HG02840 (cell line): ENCODE data around the gene GABBR2.
"Not testable (repeated sequence)": the region's sequence is repeated elsewhere in the genome, so short reads cannot be mapped to it uniquely, and the experiment has no call there.

Source experiments
- ATAC-seq: cut with Tn5 transposase; IDR thresholded peaks from one replicate; pipeline ENCODE4 v1.9.1; 2021; ENCODE audit warnings: mild to moderate bottlenecking, moderate library complexity, moderate number of reproducible peaks; ENCODE audit not compliant: unreplicated experiment, low FRiP score

Gene GABBR2

DNA sequence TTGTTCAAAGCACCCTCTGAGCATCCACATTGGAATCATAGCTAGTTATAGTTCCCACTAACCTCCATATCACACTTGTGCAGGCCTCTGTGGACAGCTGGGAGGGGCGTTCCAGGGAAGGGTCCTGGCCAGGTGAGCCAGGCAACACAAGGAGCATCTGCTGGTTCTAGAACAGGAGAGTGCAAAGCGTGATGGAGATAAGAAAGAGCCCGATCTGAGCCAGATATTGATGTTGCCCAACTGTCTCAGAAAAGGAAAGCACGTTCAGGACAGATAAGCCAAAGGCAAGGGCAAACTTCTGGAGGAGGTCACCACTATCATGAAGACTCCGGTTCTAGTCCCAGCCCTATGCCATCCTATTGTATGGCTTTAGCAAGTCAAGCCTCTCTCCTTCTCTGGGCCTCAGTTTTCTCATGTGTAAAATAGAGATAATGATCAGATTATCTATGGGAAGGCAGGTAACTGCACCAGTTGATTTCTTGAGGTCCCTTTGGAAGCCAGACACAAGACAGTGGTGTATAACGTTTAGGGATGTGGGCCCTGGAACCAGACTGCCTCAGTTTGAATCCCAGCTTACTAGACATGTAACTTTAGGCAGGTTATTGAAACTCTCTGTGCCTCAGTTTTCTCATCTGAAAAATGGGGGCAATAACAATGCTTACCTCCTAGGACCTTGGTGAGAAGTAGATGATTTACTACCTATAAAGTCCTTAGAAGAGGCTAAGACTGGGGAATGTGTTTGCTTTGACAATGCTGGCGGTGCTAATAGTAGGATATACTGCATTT is 19.8 kb downstream of the GABBR2 start:
- ATAC-seq = no peak

DNA sequence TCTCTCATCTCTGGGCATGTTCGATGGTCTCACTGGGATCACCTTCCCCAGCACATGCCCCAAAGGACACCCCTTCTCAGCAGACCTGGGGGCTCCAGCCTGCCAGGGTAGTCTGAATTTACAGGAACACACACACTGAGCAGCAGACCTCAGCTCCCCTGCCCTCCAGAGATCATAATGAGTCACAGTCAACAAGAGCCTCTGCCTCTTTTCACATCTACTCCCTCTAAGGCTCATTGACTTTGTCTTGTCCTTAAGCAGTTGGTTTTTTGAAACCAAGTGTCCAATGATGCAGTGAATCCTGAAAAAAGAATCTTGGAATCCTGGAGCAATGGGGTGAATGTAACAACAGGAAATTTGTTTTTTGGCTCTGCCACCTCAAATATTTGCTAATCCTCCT is 20.8 kb downstream of the GABBR2 start:
- ATAC-seq = no peak

DNA sequence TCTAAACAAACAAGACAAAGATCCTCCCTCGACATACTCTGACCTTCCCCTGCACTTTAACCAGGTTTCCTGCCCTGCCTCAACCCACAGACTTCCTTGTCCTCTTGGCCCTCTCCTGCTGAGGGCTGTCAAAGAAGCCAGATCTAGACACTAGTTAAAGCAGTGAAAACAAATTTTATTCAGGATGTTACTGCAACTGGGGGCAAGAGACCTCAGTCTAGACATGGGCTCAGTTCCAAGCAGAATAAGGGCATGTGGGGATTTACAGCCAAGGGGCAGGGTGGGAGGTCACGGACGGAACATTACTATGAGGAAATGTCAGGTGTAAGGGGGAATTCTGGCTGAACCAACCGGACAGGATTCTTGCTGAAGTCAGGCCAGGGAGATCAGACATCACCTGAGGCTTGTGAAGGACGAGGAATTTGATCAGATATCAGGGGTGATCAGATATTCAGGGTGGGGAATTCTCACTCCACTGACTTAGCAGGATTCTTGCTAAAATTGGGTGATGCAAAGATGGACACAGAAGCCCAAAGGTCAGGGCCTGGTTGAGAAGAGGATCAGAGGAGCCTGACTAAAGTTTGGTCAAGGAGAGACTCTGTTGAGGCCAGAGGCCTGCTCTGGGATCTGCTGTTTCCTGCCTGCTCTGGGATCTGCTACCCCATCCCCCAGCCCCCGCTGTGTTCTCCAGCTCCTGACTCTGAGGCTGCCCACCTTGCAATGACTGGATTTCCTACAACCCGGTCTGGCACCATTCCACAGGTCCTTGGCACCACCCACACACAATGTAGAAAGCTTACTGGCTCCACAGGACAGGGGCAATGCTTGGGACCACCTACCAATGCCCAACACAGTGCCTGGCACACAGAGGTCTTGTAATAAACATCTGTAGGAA is 21.5 kb downstream of the GABBR2 start:
- no peak for ATAC-seq

DNA sequence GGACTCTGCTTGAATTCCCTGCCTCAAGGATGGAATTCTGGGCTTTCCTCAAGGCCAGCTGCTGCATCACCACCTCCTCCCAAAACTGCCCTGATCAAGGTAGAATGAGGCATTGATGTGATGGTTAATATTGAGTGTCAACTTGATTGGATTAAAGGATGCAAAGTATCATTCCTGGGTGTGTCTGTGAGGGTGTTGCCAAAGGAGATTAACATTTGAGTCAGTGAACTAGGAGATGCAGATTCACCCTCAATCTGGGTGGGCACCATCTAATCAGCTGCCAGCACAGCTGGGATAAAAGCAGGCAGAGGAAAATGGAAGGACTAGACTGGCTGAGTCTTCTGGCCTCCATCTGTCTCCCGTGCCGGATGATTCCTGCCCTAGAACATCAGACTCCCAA is 23.9 kb downstream of the GABBR2 start:
- ATAC-seq = not testable (repeated sequence)

DNA sequence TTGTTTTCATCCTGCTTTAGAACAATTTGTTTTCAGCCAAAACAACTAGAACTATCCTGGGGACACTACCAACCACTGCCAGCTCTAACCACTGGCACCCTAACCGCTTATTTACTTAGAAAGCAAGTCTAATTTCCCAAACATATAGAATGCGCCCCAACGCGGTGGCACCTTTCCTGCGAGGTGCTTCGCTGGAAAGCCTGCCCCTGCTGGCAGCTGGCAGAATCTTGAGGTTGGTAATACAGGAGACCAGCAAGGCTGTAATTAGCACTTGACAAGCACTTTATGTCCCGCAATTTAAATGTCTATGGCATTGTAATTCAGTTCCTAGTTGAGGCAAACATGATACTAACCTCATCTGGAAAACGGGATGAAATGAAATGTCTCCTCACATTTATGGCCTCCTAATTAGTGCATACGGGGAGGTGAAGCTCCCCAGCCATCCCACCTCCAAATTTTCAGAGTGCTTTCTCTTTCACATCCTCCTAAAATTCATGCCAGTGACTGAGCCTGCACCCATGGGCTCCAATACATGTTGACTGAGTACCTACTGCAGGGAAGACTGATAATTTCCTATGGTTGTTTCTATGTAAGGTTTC is 30.4 kb downstream of the GABBR2 start:
- ATAC-seq = no peak

DNA sequence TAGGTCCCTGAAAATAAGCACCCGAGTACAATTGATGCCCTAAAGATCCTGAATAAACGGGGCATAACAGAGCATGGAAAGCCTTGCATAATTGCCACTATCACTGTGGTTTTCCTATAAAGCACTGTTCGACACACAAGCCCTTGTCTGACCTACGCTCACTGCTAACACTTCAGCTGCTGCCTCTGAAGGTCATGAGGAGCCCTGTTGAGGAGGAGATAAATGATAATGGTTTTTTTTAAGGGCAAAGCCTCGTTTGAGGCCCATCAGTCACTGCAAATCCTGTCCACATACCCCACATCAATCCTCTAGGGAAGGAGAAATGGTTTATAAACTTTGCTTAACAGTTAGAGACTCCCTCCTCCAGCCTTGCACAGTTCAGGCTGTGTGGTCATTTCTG is 35.1 kb downstream of the GABBR2 start:
- ATAC-seq = no peak

DNA sequence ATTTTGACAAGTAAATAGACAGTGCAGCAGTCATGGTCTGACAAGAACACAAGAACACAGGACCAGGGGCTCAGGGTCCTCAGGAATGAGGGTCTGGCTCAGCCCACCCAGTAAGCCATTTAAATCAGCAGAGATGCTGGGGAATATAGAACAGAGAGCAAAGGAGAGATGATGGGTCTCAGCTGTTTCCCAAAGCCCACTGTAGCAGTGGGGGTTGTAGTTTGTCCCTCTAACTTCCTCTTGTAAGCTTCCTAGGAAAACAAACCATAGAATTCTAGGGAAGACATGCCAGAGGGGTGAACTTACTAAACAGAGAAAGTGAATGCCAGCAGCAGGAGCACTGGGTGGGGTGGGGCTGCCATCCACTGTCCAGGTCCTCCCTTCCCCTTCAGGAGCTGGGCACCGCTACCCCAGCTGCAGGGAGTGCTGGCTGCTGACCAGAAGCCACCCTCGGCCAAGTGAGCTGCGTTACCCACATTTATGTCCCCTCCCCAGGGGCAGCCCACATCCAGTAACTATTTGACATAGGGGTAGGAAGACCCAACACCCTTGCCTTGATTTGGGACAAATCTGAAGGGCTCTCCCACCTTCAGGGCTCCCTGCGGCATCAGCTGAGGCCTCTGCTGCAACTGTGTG is 41.6 kb downstream of the GABBR2 start:
- no peak for ATAC-seq

DNA sequence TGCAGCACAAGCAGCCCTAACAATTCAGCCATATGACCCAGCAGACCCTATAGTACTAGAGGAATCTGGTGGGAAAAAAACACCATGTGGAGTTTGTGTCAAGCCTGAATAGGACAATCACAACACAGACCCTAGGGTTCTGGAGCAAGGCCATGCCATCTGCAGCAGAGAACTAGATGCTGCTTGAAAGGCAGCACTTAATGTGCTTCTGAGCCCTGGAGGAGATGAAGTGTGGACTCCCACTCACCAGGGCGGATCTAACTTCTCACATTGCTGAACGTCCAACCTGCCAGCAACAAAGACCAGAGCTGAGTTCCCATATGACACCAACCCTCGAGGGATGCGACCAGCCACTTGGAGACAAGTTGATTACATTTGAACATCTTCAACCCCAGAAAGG is 43.2 kb downstream of the GABBR2 start:
- no peak for ATAC-seq

DNA sequence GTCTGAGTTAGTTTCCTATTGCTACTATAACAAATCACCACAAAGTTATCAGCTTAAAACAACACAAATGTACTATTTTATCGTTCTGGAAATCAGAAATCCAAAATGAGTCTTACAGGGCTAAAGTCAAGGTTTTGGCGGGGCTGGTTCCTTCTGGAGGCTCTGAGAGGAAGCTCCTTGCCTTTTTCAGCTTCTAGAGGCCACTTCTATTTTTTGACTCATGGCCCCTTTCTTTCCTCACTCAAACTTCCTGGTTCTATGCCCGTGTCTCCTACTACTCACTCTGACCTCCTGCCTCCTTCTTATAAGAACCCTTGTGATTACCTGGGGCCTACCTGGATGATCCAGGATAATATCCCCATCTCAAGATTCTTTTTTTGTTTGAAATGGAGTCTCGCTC is 48.2 kb downstream of the GABBR2 start:
- ATAC-seq = no peak

DNA sequence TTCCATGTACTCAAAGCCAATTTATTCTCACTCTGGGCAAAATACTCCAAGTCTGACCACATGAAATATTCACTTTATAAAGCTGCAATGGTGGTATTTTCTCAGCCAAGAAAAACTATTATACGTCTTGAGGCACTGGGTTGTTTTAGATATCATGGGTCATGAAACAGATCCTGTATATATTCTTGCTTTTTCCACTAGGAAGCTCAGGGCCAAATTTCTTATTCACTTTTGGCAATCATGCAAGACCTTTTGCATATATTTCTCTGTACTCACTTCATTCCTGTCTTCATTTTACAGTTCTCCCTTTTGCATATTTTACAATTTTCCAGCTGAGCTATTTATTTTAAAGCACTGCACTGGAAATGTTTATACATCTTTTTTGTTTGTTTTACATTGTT is 49.8 kb downstream of the GABBR2 start:
- no peak for ATAC-seq

DNA sequence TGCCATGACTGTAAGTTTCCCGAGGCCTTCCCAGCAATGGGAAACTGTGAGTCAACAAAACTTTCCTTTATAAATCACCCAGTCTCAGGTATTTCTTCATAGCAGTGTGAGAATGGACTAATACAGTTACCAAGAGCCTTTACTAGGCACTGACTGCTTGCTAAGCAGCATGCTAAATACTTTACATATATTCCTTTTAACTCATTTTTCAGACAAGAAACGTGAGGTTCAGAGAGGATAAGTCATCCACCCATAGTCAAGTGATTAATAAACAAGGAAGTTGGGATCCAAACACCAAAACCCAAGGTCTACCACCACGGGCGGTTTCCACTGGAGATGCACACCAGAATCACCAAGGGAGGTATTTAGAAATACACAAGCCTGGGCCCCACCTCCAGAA is 50.8 kb downstream of the GABBR2 start:
- ATAC-seq = no peak

DNA sequence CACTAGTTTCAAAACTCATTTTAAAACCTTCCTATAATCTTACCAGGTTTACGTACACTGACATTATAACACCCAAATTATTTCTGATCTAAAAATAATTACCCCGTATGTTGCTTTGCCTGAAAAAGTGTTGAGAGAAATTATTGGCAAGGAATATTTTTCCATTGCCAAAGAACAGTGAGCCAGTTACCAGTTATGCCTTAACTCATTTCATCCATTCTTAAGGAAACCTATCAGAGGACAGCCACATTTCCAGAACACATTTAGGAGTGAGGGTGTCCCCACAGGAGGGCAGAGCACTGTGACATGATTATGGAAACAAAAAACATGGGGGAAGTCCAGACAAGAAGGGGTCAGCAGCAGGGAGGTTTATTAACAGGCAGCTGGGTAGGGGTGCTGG is 52.2 kb downstream of the GABBR2 start:
- ATAC-seq = no peak

DNA sequence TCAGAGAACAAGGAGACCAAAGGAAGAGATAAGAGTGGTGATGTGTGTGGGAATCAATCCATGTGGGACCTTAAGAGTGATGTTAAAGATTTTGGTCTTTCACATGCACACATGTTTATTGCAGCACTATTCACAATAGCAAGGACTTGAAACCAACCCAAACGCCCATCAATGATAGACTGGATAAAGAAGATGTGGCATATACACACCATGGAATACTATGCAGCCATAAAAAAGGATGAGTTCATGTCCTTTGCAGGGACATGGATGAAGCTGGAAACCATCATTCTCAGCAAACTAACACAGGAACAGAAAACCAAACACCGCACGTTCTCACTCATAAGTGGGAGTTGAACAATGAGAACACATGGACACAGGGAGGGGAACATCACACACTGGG is 53.3 kb downstream of the GABBR2 start:
- not testable (repeated sequence) for ATAC-seq

DNA sequence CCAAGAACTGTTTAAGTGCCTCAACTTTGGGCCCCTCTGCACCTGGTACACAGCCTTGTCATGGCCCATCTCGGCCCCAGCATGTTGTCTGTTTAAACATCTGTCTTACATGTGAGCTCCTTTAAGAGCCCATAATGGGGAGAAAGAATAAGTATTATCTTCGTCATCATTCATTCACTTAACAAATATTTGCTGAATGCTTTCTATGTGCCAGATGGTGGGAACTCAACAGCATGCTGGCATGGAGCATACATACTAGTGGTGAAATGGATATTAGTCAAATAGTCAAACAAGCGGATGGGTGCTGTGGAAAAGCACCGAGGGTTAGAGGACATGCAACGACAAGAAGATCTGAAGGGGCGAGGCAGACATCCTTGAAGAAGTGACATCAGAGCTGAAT is 54.5 kb downstream of the GABBR2 start:
- ATAC-seq = no peak

DNA sequence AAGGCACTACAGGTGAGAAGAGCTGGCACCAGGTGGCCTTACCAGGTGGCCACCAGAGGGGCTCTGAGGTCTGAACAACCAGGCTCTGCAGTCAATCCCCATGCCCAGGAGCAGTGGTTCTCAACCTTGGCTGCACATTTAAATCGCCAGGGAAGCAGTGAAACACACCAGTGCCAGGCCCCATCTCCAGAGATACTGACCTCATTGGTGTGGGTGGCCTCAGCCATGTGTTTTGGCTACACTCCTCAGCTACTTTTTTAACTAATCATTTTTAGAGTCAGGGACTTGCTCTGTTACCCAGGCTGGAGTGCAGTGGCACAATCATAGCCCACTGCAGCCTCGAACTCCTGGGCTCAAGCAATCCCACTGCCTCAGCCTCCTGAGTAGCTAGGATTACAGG is 56.0 kb downstream of the GABBR2 start:
- no peak for ATAC-seq

DNA sequence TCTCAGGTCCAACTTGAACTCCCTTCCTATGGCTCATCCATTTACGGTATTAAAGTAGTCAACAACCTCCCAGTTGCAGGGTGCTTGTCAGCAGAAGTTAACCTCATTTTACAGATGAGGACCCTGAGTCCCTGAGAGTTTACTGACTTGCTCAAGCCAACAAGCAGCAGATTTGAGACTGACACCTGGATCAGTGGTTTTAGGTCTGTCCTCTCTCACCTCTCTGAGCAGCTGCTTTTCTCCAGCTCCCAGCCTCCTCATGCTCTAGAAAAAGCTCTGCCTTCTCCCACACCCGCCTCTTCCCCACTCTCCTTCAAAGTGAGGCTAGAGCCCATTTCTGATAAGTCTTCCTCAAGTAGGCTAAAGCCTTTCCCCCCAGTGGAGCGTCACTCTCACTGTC is 56.4 kb downstream of the GABBR2 start:
- no peak for ATAC-seq

DNA sequence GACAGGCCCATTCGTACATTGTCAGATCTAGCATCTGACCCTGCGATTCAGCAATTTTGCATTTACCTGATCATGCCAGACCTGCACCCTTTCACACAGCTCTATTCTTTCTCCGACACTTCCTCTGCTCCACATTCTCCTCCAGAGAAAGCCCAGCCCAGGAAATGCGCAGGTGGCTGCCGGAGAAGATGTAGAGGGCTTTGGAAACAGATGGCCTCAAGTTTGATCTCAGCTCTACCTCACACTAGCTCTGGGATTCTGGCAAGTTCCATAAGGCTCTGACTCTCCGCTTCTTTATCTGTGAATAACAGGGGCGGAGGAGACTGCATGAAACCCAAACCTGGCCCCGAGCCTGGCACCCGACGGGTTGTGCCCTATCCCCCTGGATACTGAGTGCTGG is 61.5 kb downstream of the GABBR2 start:
- ATAC-seq = no peak

DNA sequence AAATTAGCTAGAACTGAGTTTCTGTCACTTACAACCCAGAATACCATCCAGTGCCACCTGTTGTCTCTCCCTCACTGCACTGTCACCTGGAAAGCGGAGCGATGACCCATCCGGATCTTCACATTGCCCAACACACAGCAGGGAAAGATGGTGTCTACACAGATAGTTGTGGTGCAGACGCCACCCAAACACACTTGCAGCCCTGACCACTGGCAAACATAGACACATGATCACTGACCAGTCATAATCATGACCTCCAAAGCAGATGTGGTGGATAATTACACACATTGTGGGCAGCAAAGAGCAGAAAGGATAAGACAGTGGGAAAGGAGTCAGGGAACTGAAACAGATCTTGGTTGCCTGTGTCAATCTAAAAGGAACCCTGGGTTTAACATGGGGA is 64.7 kb downstream of the GABBR2 start:
- ATAC-seq = no peak

DNA sequence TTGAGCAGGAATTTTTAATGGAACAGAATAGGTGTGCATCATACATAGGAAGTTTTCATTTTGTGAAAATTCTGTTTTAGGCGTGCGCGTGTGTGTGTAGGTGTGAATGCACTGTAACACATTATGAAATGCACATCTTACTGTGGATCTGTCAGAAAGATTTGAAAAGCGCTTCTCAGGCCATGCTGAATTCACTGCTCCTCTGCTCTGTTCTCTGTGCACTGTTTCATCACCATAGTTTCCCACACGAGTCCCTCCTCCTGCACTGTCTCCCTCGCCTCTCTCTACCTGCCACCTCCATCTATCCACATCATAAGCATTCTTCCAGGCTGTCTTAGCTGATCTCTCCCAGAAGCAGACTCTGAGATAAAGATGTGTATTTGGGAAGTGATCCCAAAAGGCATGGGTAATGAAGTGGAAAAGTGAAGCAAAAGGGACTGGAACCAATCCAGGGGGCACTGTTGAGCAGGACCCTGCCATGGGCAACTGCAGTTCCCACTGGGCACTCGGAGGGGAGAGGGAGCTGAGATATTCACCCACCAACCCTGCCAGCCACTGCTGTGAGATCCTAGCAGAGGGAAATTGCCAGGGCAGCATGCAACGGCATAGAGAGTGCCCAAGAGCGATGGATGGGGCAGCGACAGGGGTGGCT is 65.9 kb downstream of the GABBR2 start:
- ATAC-seq = no peak

DNA sequence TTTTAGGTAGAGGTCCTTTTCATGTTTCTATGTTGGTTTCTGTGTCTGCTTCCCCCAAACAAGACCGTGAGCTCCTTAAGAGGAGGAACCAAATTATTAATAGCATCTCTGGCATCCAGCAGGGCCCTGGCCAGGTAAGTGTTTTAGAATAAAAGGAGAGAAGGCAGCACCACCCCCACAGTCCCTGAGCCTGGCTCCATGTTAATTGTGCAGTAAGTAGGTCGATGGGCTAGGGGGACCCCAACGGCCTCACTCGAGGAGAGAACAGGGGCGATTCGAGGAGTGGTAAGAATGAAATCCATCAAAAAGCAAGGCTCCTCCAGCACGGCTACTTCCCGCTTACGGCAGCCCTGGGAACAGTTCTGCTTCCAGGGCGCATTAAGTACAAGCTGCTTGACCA is 67.0 kb downstream of the GABBR2 start:
- ATAC-seq = no peak
